ENCODE measurements around the gene ZBTB16.

DNA sequence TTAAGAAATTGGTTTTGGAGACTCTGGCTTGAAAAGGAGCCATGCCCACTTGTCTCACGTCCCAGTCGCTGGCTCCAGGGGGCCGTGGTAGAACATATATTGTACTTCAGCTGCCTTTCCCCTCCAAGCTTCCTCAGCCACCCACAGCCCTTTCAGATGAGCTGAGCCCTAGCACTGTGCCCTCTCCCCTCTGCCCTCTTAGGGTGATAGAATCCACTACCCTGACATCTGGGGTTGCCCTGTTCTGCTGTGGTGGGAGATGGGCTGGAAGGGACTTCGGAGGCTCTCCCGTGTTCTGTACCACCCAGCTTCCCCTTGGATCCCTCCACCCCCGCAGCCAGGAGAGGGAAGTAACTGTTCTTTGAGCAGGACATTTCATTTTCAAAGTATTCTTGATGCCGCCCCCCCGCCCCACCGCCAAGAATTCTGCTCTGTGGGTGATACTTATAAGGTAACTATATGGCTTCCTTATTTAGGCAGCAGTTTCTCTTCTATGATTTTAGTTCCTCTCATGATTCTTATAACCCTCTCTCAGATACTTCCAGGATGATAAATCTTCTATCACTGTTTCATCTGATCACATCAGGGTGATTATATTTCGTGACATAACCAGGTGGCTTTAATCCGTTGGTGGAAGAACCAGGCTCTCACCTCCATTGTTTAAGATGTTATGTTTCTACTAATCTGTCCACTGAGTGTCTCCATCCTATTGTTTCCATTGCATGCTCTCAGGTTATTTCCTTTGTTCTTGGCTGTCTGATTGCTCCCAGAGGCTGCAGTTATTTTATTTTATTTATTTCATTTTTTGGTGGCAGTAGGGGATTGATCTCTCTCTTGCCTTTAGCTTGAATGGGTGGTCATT lies 24.1 kb downstream of the ZBTB16 start:
- TF ChIP-seq, protein P1, sequence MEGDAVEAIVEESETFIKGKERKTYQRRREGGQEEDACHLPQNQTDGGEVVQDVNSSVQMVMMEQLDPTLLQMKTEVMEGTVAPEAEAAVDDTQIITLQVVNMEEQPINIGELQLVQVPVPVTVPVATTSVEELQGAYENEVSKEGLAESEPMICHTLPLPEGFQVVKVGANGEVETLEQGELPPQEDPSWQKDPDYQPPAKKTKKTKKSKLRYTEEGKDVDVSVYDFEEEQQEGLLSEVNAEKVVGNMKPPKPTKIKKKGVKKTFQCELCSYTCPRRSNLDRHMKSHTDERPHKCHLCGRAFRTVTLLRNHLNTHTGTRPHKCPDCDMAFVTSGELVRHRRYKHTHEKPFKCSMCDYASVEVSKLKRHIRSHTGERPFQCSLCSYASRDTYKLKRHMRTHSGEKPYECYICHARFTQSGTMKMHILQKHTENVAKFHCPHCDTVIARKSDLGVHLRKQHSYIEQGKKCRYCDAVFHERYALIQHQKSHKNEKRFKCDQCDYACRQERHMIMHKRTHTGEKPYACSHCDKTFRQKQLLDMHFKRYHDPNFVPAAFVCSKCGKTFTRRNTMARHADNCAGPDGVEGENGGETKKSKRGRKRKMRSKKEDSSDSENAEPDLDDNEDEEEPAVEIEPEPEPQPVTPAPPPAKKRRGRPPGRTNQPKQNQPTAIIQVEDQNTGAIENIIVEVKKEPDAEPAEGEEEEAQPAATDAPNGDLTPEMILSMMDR (conservative IDR thresholded peaks at IDR 0.05; ENCODE audit: low read depth, low read length), result no peak
- no peak for TF ChIP-seq RAD21 (IDR thresholded peaks at IDR 0.05; ENCODE audit: low read length)
- TF ChIP-seq NFE2L2 (IDR thresholded peaks at IDR 0.05; ENCODE audit: low read depth, low read length), result no peak
- no peak for TF ChIP-seq POLR2A (IDR thresholded peaks at IDR 0.05; ENCODE audit: low read depth, low read length)
- no peak for TF ChIP-seq CEBPB (IDR thresholded peaks at IDR 0.05; ENCODE audit: low read depth, low read length)
- TF ChIP-seq USF2 (IDR thresholded peaks at IDR 0.05; ENCODE audit: low read depth, low read length), result no peak
- TF ChIP-seq RCOR1 (IDR thresholded peaks at IDR 0.05; ENCODE audit: insufficient replicate concordance, low read length), result no peak
- TF ChIP-seq MXI1 (IDR thresholded peaks at IDR 0.05; ENCODE audit: borderline replicate concordance, low read depth, low read length), result no peak
- TF ChIP-seq MAZ (IDR thresholded peaks at IDR 0.05; ENCODE audit: borderline replicate concordance, low read depth, low read length), result no peak
- TF ChIP-seq RFX5 (IDR thresholded peaks at IDR 0.05; ENCODE audit: low read depth, low read length), result no peak
- no peak for TF ChIP-seq ELK1 (IDR thresholded peaks at IDR 0.05; ENCODE audit: borderline replicate concordance, low read depth, low read length)
- TF ChIP-seq SMC3 (IDR thresholded peaks at IDR 0.05; ENCODE audit: low read depth, low read length), result no peak

Data from IMR-90 (cell line).